HEK293 (cell line): ENCODE results near the gene RNF212.

Source experiments
- ATF2 ChIP-seq: fragments of 450-650 bp; formaldehyde crosslinking; IDR thresholded peaks from 2 replicates; pipeline ENCODE4 v1.5.1; 2016; ENCODE audit warnings: missing biosample characterization, missing genetic modification characterization, low read depth
- FEZF1 ChIP-seq: fragments of 450-650 bp; formaldehyde crosslinking; IDR thresholded peaks from 2 replicates; pipeline ENCODE4 v1.5.1; 2016; ENCODE audit warnings: missing biosample characterization, missing genetic modification characterization
- GLIS1 ChIP-seq: fragments of 450-650 bp; formaldehyde crosslinking; IDR thresholded peaks from 2 replicates; pipeline ENCODE4 v1.5.1; 2016; ENCODE audit warnings: missing biosample characterization, missing genetic modification characterization
- HOXC10 ChIP-seq: sonication (generic); formaldehyde crosslinking; IDR thresholded peaks from 2 replicates; pipeline ENCODE4 v1.8.1; 2023; ENCODE audit warnings: mild to moderate bottlenecking, missing genetic modification reagents
- PRDM4 ChIP-seq: fragments of 450-650 bp; formaldehyde crosslinking; IDR thresholded peaks from 2 replicates; pipeline ENCODE4 v1.5.1; 2017; ENCODE audit warnings: missing biosample characterization, missing genetic modification characterization
- REPIN1 ChIP-seq: fragments of 450-650 bp; formaldehyde crosslinking; IDR thresholded peaks from 2 replicates; pipeline ENCODE4 v1.5.1; 2017; ENCODE audit warnings: missing biosample characterization, missing genetic modification characterization, low read depth
- SCRT1 ChIP-seq: fragments of 450-650 bp; formaldehyde crosslinking; IDR thresholded peaks from 2 replicates; pipeline ENCODE4 v1.5.1; 2016; ENCODE audit warnings: missing biosample characterization, missing genetic modification characterization, borderline replicate concordance
- TSHZ1 ChIP-seq: fragments of 450-650 bp; formaldehyde crosslinking; IDR thresholded peaks from 2 replicates; pipeline ENCODE4 v1.5.1; 2016; ENCODE audit warnings: missing biosample characterization, missing genetic modification characterization, borderline replicate concordance
- YY2 ChIP-seq: fragments of 450-650 bp; formaldehyde crosslinking; IDR thresholded peaks from 2 replicates; pipeline ENCODE4 v1.5.1; 2016; ENCODE audit warnings: missing biosample characterization, missing genetic modification characterization
- ZBTB10 ChIP-seq: fragments of 450-650 bp; formaldehyde crosslinking; IDR thresholded peaks from 2 replicates; pipeline ENCODE4 v1.5.1; 2016; ENCODE audit warnings: missing biosample characterization, missing genetic modification characterization
- ZBTB48 ChIP-seq: fragments of 450-650 bp; formaldehyde crosslinking; IDR thresholded peaks from 2 replicates; pipeline ENCODE4 v1.5.1; 2016; ENCODE audit warnings: missing biosample characterization, missing genetic modification characterization
- ZFP37 ChIP-seq: fragments of 450-650 bp; formaldehyde crosslinking; IDR thresholded peaks from 2 replicates; pipeline ENCODE4 v1.5.1; 2016; ENCODE audit warnings: missing biosample characterization, missing genetic modification characterization
- ZFP69B ChIP-seq: fragments of 450-650 bp; formaldehyde crosslinking; IDR thresholded peaks from 2 replicates; pipeline ENCODE4 v1.5.1; 2016; ENCODE audit warnings: missing biosample characterization, missing genetic modification characterization
- ZNF121 ChIP-seq: fragments of 450-650 bp; formaldehyde crosslinking; IDR thresholded peaks from 2 replicates; pipeline ENCODE4 v1.5.1; 2016; ENCODE audit warnings: missing biosample characterization, missing genetic modification characterization
- ZNF138 ChIP-seq: fragments of 450-650 bp; formaldehyde crosslinking; IDR thresholded peaks from 2 replicates; pipeline ENCODE4 v1.5.1; 2016; ENCODE audit warnings: missing biosample characterization, missing genetic modification characterization, borderline replicate concordance
- ZNF174 ChIP-seq: fragments of 450-650 bp; formaldehyde crosslinking; IDR thresholded peaks from 2 replicates; pipeline ENCODE4 v1.5.0; 2017; ENCODE audit warnings: missing biosample characterization, mild to moderate bottlenecking, missing genetic modification characterization
- ZNF175 ChIP-seq: fragments of 450-650 bp; formaldehyde crosslinking; IDR thresholded peaks from 2 replicates; pipeline ENCODE4 v1.5.1; 2016; ENCODE audit warnings: missing biosample characterization, missing genetic modification characterization
- ZNF274 ChIP-seq, 2 experiments: fragments of 200-500 bp in 1 of 2; fragments of 450-650 bp in 1 of 2; sonication (Bioruptor generic) in 1 of 2; formaldehyde crosslinking in 1 of 2; IDR thresholded peaks; 2 replicates each; pipeline versions ENCODE4 v1.5.1 to v1.6.1; 2014 to 2016; ENCODE audit warnings: borderline replicate concordance in 1 of 2, inconsistent platforms in 1 of 2, low read length in 1 of 2, missing biosample characterization in 1 of 2, missing genetic modification characterization in 1 of 2
- ZNF292 ChIP-seq: fragments of 450-650 bp; formaldehyde crosslinking; IDR thresholded peaks from 2 replicates; pipeline ENCODE4 v1.5.1; 2016; ENCODE audit warnings: low read depth, missing biosample characterization, missing genetic modification characterization, borderline replicate concordance
- ZNF335 ChIP-seq: fragments of 450-650 bp; formaldehyde crosslinking; conservative IDR thresholded peaks from 2 replicates; pipeline ENCODE4 v1.5.1; 2016; ENCODE audit warnings: missing biosample characterization, missing genetic modification characterization
- ZNF341 ChIP-seq: fragments of 450-650 bp; formaldehyde crosslinking; IDR thresholded peaks from 2 replicates; pipeline ENCODE4; 2016; ENCODE audit warnings: low read depth, missing biosample characterization, missing genetic modification characterization
- ZNF391 ChIP-seq: fragments of 450-650 bp; formaldehyde crosslinking; IDR thresholded peaks from 2 replicates; pipeline ENCODE4 v1.5.1; 2016; ENCODE audit warnings: low read depth, missing biosample characterization, missing genetic modification characterization, borderline replicate concordance
- ZNF426 ChIP-seq: fragments of 450-650 bp; formaldehyde crosslinking; IDR thresholded peaks from 2 replicates; pipeline ENCODE4 v1.5.1; 2017; ENCODE audit warnings: missing biosample characterization, missing genetic modification characterization, mild to moderate bottlenecking, inconsistent platforms, moderate library complexity
- ZNF48 ChIP-seq: fragments of 450-650 bp; formaldehyde crosslinking; IDR thresholded peaks from 2 replicates; pipeline ENCODE4 v1.5.1; 2016; ENCODE audit warnings: missing biosample characterization, missing genetic modification characterization
- ZNF548 ChIP-seq: fragments of 450-650 bp; formaldehyde crosslinking; IDR thresholded peaks from 2 replicates; pipeline ENCODE4 v1.5.1; 2016; ENCODE audit warnings: missing biosample characterization, missing genetic modification characterization
- ZNF555 ChIP-seq: fragments of 450-650 bp; formaldehyde crosslinking; conservative IDR thresholded peaks from 2 replicates; pipeline ENCODE4 v1.5.1; 2017; ENCODE audit warnings: missing biosample characterization, mild to moderate bottlenecking, missing genetic modification characterization, inconsistent platforms
- ZNF610 ChIP-seq: fragments of 450-650 bp; formaldehyde crosslinking; IDR thresholded peaks from 2 replicates; pipeline ENCODE4 v1.5.1; 2016; ENCODE audit warnings: missing biosample characterization, missing genetic modification characterization, borderline replicate concordance
- ZNF629 ChIP-seq: fragments of 450-650 bp; formaldehyde crosslinking; IDR thresholded peaks from 2 replicates; pipeline ENCODE4 v1.5.1; 2017; ENCODE audit warnings: missing biosample characterization, missing genetic modification characterization
- ZNF791 ChIP-seq: fragments of 450-650 bp; formaldehyde crosslinking; IDR thresholded peaks from 2 replicates; pipeline ENCODE4 v1.5.1; 2016; ENCODE audit warnings: missing biosample characterization, missing genetic modification characterization
- ZSCAN16 ChIP-seq: fragments of 450-650 bp; formaldehyde crosslinking; IDR thresholded peaks from 2 replicates; pipeline ENCODE4 v1.5.1; 2016; ENCODE audit warnings: missing biosample characterization, missing genetic modification characterization

Gene RNF212

GRCh38 chr4:1043651-1044468, 69.5 kb downstream of the RNF212 start (continued):
- peak; percentile 92; the same call in 1 of the 2 replicates for TF ChIP-seq TSHZ1
- TF ChIP-seq YY2 (tag by site-specific recombination) = no peak; the same call in 1 of the 2 replicates
- no peak for TF ChIP-seq ZNF548 (tag by site-specific recombination)
- TF ChIP-seq SCRT1 (tag by site-specific recombination) = no peak
- 0 out of 2 replicates have a peak, but pooled peaks have one; percentile 22 for TF ChIP-seq ATF2 (tag by site-specific recombination)
- no peak for TF ChIP-seq FEZF1
- TF ChIP-seq ZNF341 (tag by site-specific recombination) = no peak
- TF ChIP-seq ZNF555 = no peak
- TF ChIP-seq ZNF391 = no peak
- TF ChIP-seq ZNF335 (tag by site-specific recombination) = peak; percentile 71
- TF ChIP-seq ZNF121 (tag by site-specific recombination) = no peak
- no peak for TF ChIP-seq ZNF138 (tag by site-specific recombination)
- TF ChIP-seq ZNF175 (tag by site-specific recombination) = no peak
- no peak for TF ChIP-seq ZBTB48 (tag by site-specific recombination)
- TF ChIP-seq REPIN1 (tag by site-specific recombination) = no peak
- peak; percentile 76 for TF ChIP-seq ZBTB10 (tag by site-specific recombination)
- no peak for TF ChIP-seq ZNF48 (tag by site-specific recombination)
- TF ChIP-seq ZNF426 (tag by site-specific recombination) = no peak
- TF ChIP-seq PRDM4 (tag by site-specific recombination) = no peak
- no peak for TF ChIP-seq ZNF610 (tag by site-specific recombination)
- TF ChIP-seq ZNF174 (tag by site-specific recombination) = no peak
- peak; percentile 95 for TF ChIP-seq ZNF629 (tag by site-specific recombination)
- TF ChIP-seq ZNF292 (tag by site-specific recombination) = no peak
- peak; percentile 76 for TF ChIP-seq ZFP37
- no peak for TF ChIP-seq ZNF791 (tag by site-specific recombination)
- TF ChIP-seq ZNF274 (IDR thresholded peaks at IDR 0.05; ENCODE audit: low read length) = no peak
- no peak for TF ChIP-seq ZNF274 (tag by site-specific recombination; IDR thresholded peaks at IDR 0.05; ENCODE audit: borderline replicate concordance)
- TF ChIP-seq ZFP69B (tag by site-specific recombination) = peak; percentile 80
- peak; percentile 94 for TF ChIP-seq GLIS1 (tag by site-specific recombination)
- no peak for TF ChIP-seq HOXC10 (CRISPR knock-in tag)
- TF ChIP-seq ZSCAN16 (tag by site-specific recombination) = no peak
